T-helper 22 cell (primary cell): ENCODE results near the gene SEC23A.

Experiments used
- DNase-seq: peaks from one replicate; pipeline ENCODE4 v3.0.0-alpha.2; 2020; ENCODE audit warnings: low read depth

SEC23A gene

DNA sequence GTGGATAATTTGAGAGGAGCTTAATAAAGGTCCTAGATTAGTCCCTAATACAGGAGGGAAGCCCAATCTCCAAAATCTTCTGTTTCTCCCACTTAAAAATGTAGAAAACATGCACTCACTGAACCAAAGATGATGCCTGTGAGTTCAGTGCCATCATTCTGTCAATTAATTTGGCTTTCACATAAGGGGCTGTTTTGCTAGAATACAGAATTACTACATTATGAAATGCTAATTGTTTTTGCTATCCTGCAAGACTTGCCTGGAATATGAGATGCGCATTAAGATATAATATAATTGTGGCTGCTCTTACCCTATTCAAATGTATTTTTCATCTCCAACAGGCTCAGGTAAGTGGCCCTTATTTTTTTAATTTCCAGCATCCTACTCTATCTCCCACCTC, 111.7 kb downstream of the SEC23A start:
- no peak for DNase-seq

DNA sequence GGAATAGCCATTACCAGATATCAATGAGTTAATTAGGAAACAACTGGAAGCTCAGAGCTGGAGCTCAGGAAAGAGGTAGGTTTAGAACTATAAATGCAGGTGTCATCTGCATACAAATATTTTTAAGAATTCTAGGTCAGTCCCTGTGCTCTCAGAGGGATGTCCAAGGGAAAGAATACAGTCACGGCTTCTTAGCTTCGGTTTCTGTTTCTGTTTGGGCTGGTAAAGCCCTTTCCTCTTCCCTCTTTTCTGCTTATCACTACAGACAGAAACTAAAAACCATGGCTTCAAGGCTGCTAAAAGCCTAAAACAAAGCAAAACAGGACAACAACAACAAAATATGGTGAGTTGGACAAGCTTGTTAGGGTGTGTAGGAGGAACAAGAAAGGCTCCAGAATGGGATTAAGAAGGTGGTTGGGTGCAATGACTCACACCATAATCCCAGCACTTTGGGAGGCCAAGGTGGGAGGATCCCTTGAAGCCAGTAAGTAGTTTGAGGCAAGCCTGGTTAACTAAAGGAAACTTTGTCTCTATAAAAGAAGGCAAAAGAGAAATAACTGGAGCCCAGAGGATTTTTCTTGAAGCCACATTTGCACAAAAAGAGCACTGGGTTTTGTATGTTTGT, 113.0 kb downstream of the SEC23A start:
- DNase-seq = no peak

DNA sequence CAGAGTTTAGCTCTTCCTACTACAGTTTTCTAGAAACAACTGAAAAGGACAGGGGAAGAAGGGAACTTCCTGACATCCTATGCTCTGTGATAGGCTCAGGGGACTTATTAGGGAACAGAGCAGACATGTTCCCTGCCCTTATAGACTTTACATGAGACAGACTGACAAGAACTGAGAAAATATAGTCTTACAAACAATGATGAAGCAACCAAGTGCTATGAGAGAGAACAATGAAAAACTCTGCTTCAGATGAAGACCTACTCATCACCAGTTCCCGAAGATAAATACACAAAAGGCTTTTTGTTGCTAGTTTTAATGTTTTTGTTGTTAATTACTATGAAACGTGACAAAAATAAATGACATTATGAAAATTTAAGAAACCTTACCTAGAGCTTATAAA, 115.3 kb downstream of the SEC23A start:
- DNase-seq = no peak

DNA sequence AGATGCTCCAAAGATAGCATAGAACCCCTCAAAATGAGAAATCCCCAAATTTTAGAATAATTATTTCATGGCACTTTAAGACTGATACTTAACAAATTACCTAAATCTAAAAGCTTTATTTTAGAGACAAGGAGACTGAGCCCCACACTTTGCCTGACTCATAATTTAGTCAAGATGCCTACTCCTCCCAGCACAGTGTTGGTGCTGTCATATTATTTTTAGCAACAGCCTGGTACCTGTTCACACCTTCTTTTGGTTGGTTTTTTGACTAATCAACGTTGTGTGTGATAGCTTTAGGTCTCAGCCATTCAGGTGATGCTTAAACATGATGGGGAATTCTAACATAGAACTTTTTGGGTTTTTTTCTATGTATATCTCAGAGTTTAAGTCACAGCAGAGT, 120.2 kb downstream of the SEC23A start:
- no peak for DNase-seq

DNA sequence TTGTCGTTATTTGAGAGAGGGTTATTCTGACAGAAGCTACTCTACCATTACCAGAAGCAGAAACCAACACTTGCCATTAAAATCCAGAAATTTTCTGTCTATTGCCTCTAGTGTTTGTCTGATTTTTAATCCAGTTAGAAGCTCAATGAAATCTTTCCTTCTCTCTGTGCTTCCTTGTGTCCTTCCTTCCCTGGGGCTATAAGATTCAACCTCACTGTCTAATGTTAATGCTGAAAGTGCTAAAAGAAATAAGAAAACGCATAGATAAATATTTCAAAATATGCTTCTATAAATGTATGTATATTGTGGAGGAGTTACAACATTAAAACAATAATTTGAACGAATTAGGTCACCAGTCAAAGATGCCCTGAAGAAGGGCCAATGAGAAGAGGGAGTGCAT, 120.8 kb downstream of the SEC23A start:
- DNase-seq = no peak
